GM21367 (cell line): ENCODE measurements around the gene RCC1.
A peak's percentile ranks its signal among the peaks of the same experiment; 100 is the strongest.
"Not testable (repeated sequence)": the region's sequence is repeated elsewhere in the genome, so short reads cannot be mapped to it uniquely, and the experiment has no call there.

ENCODE experiments used
- ATAC-seq: cut with Tn5 transposase; IDR thresholded peaks from one replicate; pipeline ENCODE4 v1.9.1; 2021; ENCODE audit not compliant: unreplicated experiment

The RCC1 gene, protein sequence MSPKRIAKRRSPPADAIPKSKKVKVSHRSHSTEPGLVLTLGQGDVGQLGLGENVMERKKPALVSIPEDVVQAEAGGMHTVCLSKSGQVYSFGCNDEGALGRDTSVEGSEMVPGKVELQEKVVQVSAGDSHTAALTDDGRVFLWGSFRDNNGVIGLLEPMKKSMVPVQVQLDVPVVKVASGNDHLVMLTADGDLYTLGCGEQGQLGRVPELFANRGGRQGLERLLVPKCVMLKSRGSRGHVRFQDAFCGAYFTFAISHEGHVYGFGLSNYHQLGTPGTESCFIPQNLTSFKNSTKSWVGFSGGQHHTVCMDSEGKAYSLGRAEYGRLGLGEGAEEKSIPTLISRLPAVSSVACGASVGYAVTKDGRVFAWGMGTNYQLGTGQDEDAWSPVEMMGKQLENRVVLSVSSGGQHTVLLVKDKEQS

DNA sequence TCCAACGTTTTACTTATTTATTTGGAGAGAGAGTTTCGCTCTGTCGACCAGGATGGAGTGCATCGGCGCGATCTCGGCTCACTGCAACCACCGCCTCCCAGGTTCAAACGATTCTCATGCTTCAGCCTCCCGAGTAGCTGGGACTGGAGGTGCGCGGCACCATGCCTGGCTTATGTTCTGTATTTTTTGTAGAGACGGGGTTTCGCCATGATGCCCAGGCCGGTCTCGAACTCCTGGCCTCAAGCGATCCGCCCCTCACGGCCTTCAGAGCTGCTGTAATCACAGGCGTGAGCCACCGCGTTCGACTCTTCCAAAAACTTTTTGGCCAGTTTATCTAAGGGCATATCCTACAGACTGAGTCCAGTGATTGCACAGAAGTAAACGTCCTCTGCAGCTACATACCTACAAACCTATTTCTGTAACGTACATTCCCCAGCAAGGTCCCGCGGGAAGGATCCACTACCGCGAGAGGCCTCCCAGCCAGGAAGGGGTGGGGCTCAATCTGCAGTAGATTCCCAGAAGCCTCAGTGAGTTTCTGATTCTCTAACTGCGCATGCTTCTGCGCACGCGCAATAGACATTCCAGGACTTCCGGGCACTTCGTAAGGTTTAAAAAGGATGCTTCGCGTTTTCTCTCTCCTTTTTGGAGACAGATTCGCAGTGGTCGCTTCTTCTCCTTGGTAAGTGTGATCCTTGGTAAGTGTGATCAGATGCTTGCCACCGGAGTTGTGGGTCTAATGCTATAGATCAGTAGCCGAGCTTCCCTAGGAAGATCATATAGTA is at the start of gene RCC1:
Gene RCC1 (plus strand): TSS at position 638 of the 782 bp plus-strand sequence. CDS start 23,824 bp downstream, outside the sequence.
- peak; percentile 69 for ATAC-seq

DNA sequence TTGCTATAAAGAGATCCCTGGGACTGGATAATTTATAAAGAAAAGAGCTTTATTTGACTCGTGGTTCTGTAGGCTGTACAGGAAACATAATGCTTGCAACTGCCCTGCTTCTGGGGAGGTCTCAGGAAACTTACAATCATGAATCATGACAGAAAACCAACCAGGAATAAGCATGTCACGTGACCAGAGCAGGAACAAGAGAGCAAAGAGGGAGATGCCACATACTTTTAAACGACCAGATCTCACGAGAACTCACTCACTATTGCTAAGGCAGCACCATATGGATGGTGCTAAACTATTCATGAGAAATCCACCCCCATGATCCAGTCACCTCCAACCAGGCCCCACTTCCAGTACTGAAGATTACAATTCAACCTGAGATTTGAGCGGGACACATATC is 49.8 kb upstream of the RCC1 start:
- no peak for ATAC-seq

DNA sequence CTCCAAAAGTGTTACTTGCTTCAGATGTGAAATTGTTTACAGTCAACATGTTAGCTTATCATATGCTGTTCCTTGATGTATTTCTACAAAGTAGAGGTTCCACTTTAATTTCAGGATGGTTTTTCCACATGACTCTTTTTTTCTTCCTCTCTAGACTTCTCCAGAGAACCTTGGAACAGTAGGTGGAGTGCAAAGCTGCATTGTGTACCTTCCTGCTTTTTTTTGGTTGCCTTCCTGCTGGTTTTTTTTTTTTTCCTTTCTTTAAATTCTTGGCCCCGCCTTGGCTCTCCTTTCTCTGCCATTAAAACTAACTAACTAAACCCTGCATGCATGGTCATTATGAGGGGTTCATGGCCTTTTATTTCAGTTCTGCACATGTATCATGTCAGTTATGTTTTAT is 48.2 kb upstream of the RCC1 start:
- no peak for ATAC-seq

DNA sequence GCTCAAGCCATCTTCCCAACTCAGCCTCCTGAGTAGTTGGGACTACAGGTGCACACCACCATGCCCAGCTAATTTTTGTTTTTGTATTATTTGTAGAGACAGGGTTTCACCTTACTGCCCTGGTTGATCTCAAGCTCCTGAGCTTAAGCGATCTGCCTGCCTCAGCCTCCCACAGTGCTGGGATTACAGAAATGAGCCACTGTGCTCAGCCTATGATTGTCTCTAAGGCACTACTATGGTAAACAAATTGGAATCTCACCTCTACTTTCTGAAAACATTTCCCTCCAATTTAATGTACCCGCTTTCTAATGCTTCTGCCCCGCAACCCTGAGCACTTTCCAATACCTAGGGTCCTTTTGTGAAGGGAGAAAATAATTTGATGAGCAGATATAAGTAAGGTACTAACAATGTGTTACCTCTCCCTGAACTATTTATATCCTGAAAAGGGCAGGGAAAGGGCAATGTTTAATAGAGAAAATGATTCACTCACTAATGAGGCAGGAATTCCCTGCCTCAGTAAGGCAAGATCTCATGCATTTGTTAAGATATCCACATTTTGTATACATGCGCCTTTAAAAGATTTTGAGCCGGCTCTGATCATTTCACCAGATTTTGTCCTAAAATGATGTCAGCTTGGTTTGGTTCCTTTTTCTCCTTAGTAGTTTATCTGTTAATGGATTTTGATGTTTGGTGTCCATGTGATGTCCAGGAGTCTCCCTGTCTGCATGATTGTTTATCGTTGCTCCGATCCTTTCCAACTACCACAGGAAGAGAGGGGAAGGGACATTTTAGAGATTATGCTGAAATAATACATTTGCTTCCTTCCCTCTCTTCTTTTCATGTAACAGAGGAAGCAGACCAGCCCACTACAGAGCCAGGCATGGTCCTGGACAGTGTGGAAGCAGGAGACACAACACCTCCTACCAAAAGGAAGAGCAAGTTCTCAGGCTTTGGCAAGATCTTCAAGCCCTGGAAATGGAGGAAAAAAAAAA is 47.3 kb upstream of the RCC1 start:
- ATAC-seq: no peak

DNA sequence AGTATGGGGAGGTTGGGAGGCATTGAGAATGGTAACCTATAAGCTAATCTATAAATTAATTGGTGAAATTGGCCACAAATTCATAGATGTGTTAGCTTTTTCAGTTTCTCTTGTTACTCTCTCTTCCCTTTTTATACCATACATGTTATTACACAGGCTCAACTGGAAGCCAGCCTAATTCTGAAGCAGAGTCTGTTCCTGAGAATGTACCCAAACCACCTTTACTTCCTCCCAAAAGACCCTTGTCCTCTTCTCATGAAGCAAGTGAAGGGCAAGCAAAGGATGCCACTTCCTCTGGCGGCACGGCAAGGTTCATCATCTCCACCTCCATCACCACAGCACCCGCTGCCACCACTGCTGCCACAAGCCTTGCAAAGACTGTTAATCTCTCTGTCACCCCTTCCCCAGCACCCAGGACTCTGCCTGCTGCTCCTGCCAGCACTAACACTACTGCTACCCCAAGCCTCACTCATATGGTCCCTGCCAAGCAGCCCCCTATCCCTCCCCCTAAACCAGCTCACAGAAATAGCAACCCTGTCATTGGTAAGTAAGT is 39.5 kb upstream of the RCC1 start:
- no peak for ATAC-seq

DNA sequence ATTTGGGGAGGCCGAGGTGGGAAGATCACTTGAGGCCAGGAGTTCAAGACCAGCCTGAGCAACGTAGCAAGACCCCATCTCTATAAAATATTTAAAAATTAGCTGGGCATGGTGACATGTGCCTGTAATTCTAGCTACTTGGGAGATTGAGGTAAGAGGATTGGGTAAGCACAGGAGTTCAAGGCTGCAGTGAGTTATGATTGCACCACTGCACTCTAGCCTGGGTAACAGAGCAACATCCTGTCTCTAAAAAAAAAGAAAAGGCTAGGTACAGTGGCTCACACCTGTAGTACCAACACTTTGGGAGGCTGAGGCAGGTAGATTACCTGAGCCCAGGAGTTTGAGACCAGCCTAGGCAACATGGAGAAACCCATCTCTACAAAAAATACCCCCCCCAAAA is 35.7 kb upstream of the RCC1 start:
- ATAC-seq: no peak

DNA sequence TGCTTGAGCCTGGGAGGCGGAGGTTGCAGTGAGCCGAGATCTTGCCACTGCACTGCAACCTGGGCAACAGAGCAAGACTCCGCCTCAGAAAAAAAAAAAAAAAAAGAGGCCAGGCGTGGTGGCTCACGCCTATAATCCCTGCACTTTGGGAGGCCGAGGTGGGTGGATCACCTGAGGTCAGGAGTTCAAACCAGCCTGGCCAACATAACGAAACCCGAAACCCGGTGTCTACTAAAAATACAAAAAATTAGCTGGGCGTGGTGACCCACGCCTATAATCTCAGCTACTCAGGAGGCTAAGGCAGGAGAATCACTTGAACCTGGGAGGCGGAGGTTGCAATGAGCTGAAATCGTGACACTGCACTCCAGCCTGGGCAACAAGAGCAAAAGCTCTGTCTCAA is 26.3 kb upstream of the RCC1 start:
- ATAC-seq: not testable (repeated sequence)

DNA sequence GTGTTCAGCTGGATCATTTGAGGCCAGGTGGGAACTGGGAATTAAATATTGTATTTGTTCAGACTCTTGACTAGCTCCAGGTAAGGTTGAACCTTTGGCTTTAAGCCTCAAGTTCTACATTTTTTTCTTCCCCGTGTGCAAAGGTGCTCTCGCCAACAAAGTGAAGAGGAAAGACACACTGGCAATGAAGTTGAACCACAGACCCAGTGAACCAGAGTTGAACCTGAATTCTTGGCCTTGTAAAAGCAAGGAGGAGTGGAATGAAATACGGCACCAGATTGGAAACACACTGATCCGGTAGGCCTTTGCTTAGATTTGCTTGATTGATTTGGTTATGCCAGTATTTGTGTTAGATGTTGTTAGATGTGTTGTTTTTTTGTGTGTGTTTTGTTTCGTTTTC is 25.5 kb upstream of the RCC1 start:
- no peak for ATAC-seq

DNA sequence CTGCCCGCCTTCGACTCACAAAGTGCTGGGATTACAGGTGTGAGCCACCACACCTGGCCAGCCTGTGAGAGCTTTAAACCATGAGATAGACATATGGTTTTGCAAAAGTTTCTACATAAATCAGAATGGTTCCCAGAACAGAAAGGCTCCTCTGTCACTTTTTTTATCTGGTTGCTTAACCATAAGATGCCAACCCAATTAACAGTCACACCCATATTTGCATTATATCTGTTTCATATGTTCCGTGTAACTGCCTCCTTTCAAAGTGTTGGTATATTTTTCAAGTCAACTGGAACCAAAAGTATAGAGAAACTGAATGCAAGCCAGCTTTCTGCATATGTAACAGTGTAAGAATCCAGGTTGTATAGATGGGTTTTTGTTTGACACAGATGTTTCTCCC is 23.7 kb upstream of the RCC1 start:
- ATAC-seq: no peak

DNA sequence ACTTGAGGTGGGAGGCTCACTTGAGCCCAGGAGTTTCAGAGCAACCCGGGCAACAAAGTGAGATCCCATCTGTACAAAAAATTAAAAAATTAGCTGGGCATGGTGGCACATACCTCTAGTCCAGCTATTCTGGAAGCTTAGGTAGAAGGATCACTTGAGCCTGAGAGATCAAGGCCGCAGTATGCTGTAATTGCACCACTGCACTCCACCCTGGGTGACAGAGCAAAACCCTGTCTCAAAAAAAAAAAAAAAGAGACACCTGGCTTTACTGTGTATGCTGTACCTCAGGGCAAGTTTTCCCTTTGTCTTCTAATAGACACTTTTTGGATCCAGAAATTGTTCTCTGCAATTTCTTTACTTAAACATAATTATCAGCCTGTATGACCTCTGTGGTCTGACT is 23.1 kb upstream of the RCC1 start:
- ATAC-seq: no peak

DNA sequence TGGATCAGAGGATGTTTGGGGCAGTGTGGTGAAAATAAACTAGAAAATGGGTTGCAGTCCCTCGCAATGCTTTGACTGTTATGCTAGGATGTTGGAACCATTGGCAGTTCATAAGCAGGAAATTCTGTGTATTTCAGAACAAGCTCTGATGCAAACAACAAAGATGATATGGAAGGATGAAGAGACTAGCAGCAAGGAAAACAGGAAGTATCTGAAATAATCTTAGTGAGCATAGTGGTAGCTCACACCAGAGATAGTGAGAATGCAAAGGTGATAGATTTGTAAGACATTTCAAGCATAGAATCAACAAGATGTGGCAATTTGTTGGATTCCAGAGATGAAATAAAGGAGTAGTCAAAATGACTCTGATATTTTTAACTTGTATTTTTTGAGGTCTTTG is 11.1 kb upstream of the RCC1 start:
- no peak for ATAC-seq

DNA sequence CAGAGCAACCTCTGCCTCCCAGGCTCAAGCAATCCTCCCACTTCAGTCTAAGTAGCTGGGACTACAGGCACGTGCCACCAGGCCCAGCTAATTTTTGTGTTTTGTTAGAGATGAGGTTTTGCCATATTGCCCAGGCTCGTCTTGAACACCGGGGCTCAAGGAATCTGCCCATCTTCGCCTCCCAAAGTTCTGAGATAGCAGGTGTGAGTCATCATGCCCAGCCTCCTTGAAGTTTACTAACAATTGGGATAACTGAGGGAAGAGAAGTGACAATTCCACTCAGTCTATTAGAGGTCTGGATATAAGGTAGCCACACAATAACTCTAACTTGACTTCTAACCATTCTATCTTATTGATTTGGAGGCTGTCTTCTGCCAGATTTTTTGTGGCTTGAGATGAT is 6.3 kb upstream of the RCC1 start:
- ATAC-seq: no peak

DNA sequence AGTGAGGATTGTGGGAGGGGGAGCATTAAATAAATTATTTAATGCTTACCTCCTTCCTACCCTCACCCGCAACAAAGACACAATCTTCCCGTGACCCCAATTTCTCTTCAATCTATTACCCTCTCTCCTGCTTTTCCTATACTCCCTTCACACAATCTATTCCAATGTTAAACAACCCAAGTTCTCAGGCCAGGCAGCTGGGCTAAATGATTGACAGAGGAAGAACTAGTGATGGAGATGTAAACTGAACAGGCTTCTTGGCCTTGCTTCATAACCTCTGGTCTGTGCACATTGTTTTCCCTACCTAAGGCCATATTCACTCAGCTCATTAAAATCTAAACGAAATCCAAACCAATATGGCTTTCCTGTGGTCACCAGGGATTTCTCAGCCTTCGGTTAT is 3.9 kb upstream of the RCC1 start:
- no peak for ATAC-seq

DNA sequence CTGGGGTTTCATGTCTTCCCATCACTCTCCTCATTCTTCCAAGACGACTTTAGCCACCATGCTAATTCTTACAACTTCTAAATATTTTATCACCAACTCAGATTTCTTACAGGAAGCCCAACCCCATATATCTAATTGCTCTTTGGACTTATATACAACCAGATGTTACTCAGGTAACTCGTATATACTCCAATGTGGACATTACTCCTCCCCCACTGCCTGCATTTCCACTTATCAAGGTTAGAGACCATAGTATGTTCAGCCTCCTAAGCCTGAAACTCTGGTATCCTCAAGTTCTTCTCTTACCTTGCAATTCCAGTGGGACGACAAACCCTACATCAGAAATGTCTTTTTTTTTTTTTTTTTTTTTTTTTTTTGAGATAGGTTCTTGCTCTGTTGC is 2.7 kb upstream of the RCC1 start:
- no peak for ATAC-seq

DNA sequence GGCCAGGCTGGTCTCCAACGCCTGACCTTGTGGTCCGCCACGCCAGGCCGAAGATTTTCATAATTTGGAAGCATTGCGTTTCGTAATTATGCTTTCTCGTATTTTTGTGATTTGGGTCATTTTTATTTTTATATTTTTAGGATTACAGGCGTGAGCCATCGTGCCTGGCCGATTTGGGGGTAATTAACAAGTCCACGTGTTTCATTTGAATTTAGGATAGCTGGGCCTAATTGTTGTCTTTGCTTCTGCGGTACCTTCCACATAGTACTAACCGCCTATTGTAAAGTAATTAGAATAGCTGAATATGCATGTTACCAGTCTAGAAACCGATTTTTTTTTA is 1.0 kb downstream of the RCC1 start:
- ATAC-seq: no peak

DNA sequence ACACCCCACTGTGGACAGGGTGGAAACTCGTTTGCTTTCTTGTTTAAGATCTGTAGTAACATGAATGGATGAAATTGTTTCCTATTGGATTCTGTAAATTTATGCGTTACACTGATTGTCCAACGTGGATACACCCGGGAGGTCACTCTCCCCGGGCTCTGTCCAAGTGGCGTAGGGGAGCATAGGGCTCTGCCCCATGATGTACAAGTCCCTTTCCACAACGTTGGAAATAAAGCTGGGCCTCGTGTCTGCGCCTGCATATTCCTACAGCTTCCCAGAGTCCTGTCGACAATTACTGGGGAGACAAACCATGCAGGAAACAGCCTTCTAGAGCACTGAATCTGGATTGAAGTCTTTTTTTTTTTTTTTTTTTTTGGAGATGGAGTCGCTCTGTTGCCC is 1.4 kb downstream of the RCC1 start:
- no peak for ATAC-seq

DNA sequence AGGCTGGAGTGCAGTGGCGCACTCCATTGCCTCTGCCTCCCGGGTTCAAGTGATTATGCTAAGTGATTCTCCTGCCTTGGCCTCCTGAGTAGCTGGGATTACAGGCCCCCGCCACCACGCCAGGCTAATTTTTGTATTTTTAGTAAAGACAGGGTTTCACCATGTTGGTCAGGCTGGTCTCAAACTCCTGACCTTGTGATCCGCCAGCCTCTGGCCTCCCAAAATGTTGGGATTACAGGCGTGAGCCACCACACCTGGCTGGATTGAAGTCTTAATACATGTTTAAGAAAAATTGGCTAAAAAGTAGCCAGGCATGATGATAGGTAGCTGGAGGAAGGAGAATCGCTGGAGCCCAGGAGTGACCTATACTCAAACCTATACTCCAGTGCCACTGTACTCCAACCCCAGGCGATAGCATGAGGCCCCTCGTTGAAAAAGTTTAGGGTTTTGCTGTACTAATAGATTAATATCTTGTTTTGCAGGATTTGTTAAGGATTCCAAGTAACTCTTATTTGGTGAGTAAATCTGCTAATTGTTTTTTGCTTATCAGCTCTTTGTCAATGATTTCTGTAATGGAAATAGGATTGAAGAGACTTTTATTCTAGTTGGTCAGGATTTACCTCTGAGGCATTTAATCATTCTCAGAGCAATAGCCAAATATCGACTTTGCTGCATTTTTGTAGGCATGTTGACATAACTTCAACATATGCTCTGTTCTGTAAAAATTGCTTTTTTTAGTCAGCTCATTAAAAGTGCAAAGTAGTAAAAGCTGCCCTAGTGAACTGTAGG is 2.0 kb downstream of the RCC1 start:
- no peak for ATAC-seq

DNA sequence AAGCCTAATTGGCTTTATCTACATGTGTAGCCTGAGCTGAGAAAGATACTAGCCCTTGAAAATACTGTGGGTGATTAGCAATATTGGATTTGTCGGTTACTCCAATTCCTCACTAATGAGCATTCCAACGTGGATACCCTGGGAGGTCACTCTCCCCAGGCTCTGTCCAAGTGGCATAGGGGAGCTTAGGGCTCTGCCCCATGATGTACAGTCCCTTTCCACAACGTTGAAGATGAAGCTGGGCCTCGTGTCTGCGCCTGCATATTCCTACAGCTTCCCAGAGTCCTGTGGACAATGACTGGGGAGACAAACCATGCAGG is 2.6 kb downstream of the RCC1 start:
- ATAC-seq: no peak

DNA sequence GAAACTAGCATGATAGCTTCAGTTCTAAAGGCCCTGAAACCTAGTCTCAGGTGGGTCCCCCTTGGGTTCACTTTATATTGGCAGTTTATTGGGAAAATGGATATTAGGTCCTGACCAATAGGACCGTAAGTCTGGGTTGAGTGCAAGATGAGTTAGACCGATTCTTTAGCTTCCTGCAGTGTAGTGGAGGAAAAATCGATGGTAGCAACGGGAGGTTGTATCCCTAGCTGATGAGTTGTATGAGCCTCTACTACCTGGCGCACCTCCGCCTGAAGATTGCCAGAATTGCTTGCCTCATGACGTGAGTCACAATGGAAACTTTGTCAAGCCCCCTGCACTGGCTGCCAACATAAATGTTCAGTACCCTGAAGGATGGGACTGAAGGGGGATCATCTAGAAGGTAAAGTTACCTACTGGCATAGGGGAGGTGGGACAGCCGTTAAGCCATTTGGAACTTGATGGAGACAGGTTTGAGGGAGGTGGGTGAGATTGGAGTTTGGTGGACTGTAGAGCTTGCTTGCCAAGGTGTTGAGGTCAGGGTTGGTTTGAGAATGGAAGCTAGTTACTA is 3.9 kb downstream of the RCC1 start:
- ATAC-seq: no peak
